VCaP (cell line): ENCODE data around the gene WWOX.

Experiments used
- H3K27ac ChIP-seq: fragments of 450-650 bp; 2 replicates; pipeline ENCODE4 v1.5.1; 2017
- CTCF ChIP-seq: fragments of 450-650 bp; conservative IDR thresholded peaks from 2 replicates; pipeline ENCODE4 v1.5.1; 2017; ENCODE audit warnings: mild to moderate bottlenecking, moderate library complexity

The WWOX gene

GRCh38 chr16:78869492-78869891 is 770.0 kb downstream of the WWOX start:
- no peak overlapping the region for H3K27ac ChIP-seq
- TF ChIP-seq CTCF, result no peak

GRCh38 chr16:78871241-78871640 is 771.8 kb downstream of the WWOX start:
- no peak overlapping the region for H3K27ac ChIP-seq
- no peak for TF ChIP-seq CTCF

GRCh38 chr16:78876671-78877070 is 777.2 kb downstream of the WWOX start:
- H3K27ac ChIP-seq, result no peak overlapping the region
- no peak for TF ChIP-seq CTCF

- TF ChIP-seq CTCF, result no peak
- no peak overlapping the region for H3K27ac ChIP-seq
Observed at GRCh38 chr16:78877114-78877655, 777.7 kb downstream of the WWOX start.

GRCh38 chr16:78878570-78878969 is 779.1 kb downstream of the WWOX start:
- H3K27ac ChIP-seq, result no peak overlapping the region
- no peak for TF ChIP-seq CTCF

GRCh38 chr16:78879011-78879410 is 779.6 kb downstream of the WWOX start:
- no peak for TF ChIP-seq CTCF
- H3K27ac ChIP-seq, result no peak overlapping the region

- no peak overlapping the region for H3K27ac ChIP-seq
- TF ChIP-seq CTCF, result no peak
Observed at GRCh38 chr16:78882150-78882549, 782.7 kb downstream of the WWOX start.
